ENCODE results near the gene SIDT1. TPM values are rescaled to one million over a fixed set of nuclear protein-coding genes. Genes with fewer than 3 reads are reported as not detected.

Gene SIDT1
- total and polyA plus RNA-seq, 5 donors from 2014 or later: 13.6 to 59.9 (median 18.0) TPM

DNA sequence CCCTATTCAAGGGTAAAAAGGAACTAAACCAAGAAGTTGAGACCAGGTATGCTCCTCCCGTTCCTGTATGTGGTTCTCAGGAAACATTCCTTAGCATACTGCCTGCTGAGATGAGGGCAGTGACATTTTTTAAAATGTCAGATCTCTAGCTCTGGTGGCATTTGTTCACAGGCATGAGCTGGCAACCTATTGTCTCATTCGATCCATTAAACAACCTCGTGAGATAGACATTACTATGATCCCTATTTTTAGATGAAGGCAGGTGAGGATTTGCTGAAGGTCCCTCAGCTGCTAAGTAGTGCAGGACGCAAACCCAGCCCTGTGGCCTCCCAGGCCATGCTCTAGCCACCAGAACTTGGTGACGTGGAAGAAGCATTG lies 74.9 kb downstream of the SIDT1 start:
- DNase-seq: no peak
- Histone ChIP-seq H3K4me3 (ENCODE audit: low read depth, low read length) (peak overlapping the region; percentile 65), H3K27ac (ENCODE audit: insufficient read depth, low read length, poor library complexity, severe bottlenecking) (peak overlapping the region; percentile 27), H3K27me3 (ENCODE audit: control insufficient read depth, insufficient read depth, low read length) (no peaks in the 10 kb centered on the region), H3K4me1 (ENCODE audit: control insufficient read depth, insufficient read depth, low read length, poor library complexity, severe bottlenecking) (peaks cover 20% of the 10 kb centered on the region), H3K36me3 (ENCODE audit: control insufficient read depth, insufficient read depth, low read length) (peaks cover 69% of the 10 kb centered on the region), H3K9me3 (ENCODE audit: control insufficient read depth in 2 of 2, low read length in 2 of 2) (no peaks in the 10 kb centered on the region)
- Mint-ChIP-seq H3K36me3 (peaks cover 60% of the 10 kb centered on the region), H3K9me3 (no peaks in the 10 kb centered on the region), H3K27ac (peak overlapping the region; percentile 70 to 86 (median 83)), H3K4me1 (peaks cover 13 to 32% (median 18%) of the 10 kb centered on the region in 4 donors), H3K4me3 (peak overlapping the region in 2 of 4 donors; percentile 60), H3K27me3 (no peaks in the 10 kb centered on the region)
- no peak for ATAC-seq (ENCODE audit: low read depth in 2 of 2)

DNA sequence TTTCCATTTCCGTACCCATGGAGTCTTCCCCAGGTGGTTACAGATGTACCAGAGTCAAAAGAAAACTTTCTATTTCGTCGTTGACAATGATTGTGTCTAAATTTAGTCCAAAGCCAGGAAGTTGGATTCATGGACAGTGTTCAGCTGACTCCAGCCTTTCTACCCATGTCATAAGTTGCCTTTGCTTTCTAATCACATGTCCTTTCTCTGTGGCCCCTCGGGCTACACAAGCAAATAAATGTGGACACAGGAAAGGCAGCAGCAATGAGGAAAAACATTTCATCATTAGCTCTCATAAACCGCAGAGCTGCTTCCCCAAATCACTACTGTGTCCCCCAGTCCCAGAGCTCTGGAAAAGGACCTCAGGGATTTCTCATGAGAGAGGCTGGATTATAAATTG lies 82.0 kb downstream of the SIDT1 start:
- H3K4me3 Mint-ChIP-seq: no peak overlapping the region
- no peaks in the 10 kb centered on the region for H3K9me3 ChIP-seq (ENCODE audit: control insufficient read depth in 2 of 2, low read length in 2 of 2)
- H3K27ac Mint-ChIP-seq: no peak overlapping the region
- peaks cover 74% of the 10 kb centered on the region for H3K36me3 ChIP-seq (ENCODE audit: control insufficient read depth, insufficient read depth, low read length)
- ATAC-seq (ENCODE audit: low read depth in 2 of 2) (no peak), DNase-seq (no peak)
- H3K27me3 ChIP-seq (ENCODE audit: control insufficient read depth, insufficient read depth, low read length): no peaks in the 10 kb centered on the region
- H3K4me1 ChIP-seq (ENCODE audit: control insufficient read depth, insufficient read depth, low read length, poor library complexity, severe bottlenecking): no peaks in the 10 kb centered on the region
- no peak overlapping the region for H3K27ac ChIP-seq (ENCODE audit: insufficient read depth, low read length, poor library complexity, severe bottlenecking)
- no peaks in the 10 kb centered on the region for H3K9me3 Mint-ChIP-seq
- H3K4me3 ChIP-seq (ENCODE audit: low read depth, low read length): no peak overlapping the region
- H3K4me1 Mint-ChIP-seq: peaks cover 0 to 1% (median 0%) of the 10 kb centered on the region in 4 donors
- H3K27me3 Mint-ChIP-seq: no peaks in the 10 kb centered on the region
- peaks cover 57% of the 10 kb centered on the region for H3K36me3 Mint-ChIP-seq

DNA sequence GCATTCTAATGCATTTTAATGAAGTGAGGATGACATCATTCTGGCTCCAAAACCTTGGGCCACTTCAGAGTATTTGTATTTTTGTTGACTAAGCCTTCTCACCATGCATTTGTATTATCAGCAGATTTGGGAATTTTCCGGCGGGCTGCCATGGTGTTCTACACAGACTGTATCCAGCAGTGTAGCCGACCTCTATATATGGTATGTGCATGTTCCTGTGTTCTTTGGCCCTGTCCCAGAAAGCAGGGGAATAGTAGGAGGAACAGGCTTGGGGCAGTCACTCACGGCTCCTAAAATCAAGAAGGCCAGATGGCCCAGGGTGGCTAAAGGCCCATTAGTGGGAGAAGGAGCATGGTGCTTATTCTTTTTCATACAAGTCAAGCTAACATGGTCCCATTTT lies 83.6 kb downstream of the SIDT1 start:
- Histone ChIP-seq H3K27me3 (ENCODE audit: control insufficient read depth, insufficient read depth, low read length) (no peaks in the 10 kb centered on the region), H3K4me3 (ENCODE audit: low read depth, low read length) (no peak overlapping the region), H3K4me1 (ENCODE audit: control insufficient read depth, insufficient read depth, low read length, poor library complexity, severe bottlenecking) (no peaks in the 10 kb centered on the region), H3K27ac (ENCODE audit: insufficient read depth, low read length, poor library complexity, severe bottlenecking) (no peak overlapping the region), H3K36me3 (ENCODE audit: control insufficient read depth, insufficient read depth, low read length) (peaks cover 77% of the 10 kb centered on the region), H3K9me3 (ENCODE audit: control insufficient read depth in 2 of 2, low read length in 2 of 2) (no peaks in the 10 kb centered on the region)
- Mint-ChIP-seq H3K27me3 (no peaks in the 10 kb centered on the region), H3K4me1 (no peaks in the 10 kb centered on the region), H3K36me3 (peaks cover 57% of the 10 kb centered on the region), H3K9me3 (no peaks in the 10 kb centered on the region), H3K27ac (no peak overlapping the region), H3K4me3 (no peak overlapping the region)
- DNase-seq (no peak), ATAC-seq (ENCODE audit: low read depth in 2 of 2) (no peak)

DNA sequence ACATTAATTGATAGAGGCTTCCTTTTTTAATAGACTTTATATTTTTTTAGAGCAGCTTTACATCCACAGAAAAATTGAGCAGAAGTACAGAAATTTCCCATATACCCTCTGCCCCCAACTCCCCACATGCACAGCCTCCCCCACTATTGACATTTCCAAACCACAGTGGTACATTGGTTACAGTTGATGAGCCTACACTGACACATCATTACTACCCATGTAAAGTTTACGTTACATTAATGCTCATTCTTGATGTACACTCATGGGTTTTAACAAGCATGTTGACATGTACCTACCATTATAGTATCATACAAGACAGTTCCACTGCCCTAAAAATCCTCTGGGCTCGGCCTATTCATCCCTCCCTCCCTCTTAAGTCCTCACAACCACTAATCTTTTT lies 85.4 kb downstream of the SIDT1 start:
- Histone ChIP-seq H3K4me1 (ENCODE audit: control insufficient read depth, insufficient read depth, low read length, poor library complexity, severe bottlenecking) (no peaks in the 10 kb centered on the region), H3K27ac (ENCODE audit: insufficient read depth, low read length, poor library complexity, severe bottlenecking) (no peak overlapping the region), H3K9me3 (ENCODE audit: control insufficient read depth in 2 of 2, low read length in 2 of 2) (no peaks in the 10 kb centered on the region), H3K4me3 (ENCODE audit: low read depth, low read length) (no peak overlapping the region), H3K36me3 (ENCODE audit: control insufficient read depth, insufficient read depth, low read length) (peaks cover 74% of the 10 kb centered on the region), H3K27me3 (ENCODE audit: control insufficient read depth, insufficient read depth, low read length) (no peaks in the 10 kb centered on the region)
- ATAC-seq (ENCODE audit: low read depth in 2 of 2): no peak
- Mint-ChIP-seq H3K27ac (no peak overlapping the region), H3K36me3 (peaks cover 43% of the 10 kb centered on the region), H3K4me1 (no peaks in the 10 kb centered on the region), H3K4me3 (no peak overlapping the region), H3K9me3 (no peaks in the 10 kb centered on the region), H3K27me3 (no peaks in the 10 kb centered on the region)
- DNase-seq: no peak

DNA sequence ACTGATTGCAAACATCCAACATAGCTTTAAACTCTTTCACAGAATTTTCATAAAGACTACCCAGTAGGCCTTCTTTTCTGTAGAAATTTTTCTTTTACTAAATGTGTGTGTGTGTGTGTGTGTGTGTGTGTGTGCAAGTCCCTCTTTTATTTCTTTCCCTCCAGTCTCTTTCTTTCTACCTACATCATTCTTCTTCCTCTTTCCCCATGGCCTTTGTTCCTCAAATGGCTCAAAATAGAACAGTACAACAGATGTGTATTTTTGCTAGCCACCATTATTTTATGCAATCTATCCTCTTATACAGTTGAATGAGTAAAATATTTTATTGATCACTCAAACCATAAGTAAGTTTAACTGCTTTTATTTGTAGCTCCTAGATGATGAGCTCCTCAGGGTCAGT lies 87.7 kb downstream of the SIDT1 start:
- Histone ChIP-seq H3K4me1 (ENCODE audit: control insufficient read depth, insufficient read depth, low read length, poor library complexity, severe bottlenecking) (no peaks in the 10 kb centered on the region), H3K36me3 (ENCODE audit: control insufficient read depth, insufficient read depth, low read length) (peaks cover 73% of the 10 kb centered on the region), H3K27ac (ENCODE audit: insufficient read depth, low read length, poor library complexity, severe bottlenecking) (no peak overlapping the region), H3K4me3 (ENCODE audit: low read depth, low read length) (no peak overlapping the region), H3K9me3 (ENCODE audit: control insufficient read depth in 2 of 2, low read length in 2 of 2) (no peaks in the 10 kb centered on the region), H3K27me3 (ENCODE audit: control insufficient read depth, insufficient read depth, low read length) (no peaks in the 10 kb centered on the region)
- ATAC-seq (ENCODE audit: low read depth in 2 of 2) (no peak), DNase-seq (no peak)
- Mint-ChIP-seq H3K27ac (peak overlapping the region in 2 of 3 donors; percentile 47 to 61), H3K4me1 (no peaks in the 10 kb centered on the region), H3K36me3 (peaks cover 46% of the 10 kb centered on the region), H3K4me3 (peak overlapping the region in 1 of 4 donors; percentile 74), H3K27me3 (no peaks in the 10 kb centered on the region), H3K9me3 (no peaks in the 10 kb centered on the region)

DNA sequence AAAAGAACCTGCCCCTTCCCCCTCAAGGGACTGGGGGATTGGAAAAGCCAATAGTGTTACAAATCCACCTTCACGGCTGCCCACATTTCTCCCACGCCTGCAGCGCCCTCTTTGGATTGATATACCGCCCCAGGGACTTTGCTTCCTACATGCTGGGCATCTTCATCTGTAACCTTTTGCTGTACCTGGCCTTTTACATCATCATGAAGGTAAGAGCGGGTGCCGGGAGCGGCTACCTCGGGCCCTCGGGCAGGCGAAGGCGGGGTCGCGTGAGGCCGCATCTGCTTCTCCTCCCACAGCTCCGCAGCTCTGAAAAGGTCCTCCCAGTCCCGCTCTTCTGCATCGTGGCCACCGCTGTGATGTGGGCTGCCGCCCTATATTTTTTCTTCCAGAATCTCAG lies 91.0 kb downstream of the SIDT1 start:
- no peak overlapping the region for H3K27ac Mint-ChIP-seq
- no peaks in the 10 kb centered on the region for H3K9me3 ChIP-seq (ENCODE audit: control insufficient read depth in 2 of 2, low read length in 2 of 2)
- no peak overlapping the region for H3K27ac ChIP-seq (ENCODE audit: insufficient read depth, low read length, poor library complexity, severe bottlenecking)
- H3K27me3 Mint-ChIP-seq: no peaks in the 10 kb centered on the region
- peaks cover 57% of the 10 kb centered on the region for H3K36me3 Mint-ChIP-seq
- H3K9me3 Mint-ChIP-seq: no peaks in the 10 kb centered on the region
- no peaks in the 10 kb centered on the region for H3K4me1 ChIP-seq (ENCODE audit: control insufficient read depth, insufficient read depth, low read length, poor library complexity, severe bottlenecking)
- no peak overlapping the region for H3K4me3 Mint-ChIP-seq
- H3K4me1 Mint-ChIP-seq: peaks cover 0 to 20% (median 2%) of the 10 kb centered on the region in 4 donors
- DNase-seq (no peak), ATAC-seq (ENCODE audit: low read depth in 2 of 2) (no peak)
- H3K36me3 ChIP-seq (ENCODE audit: control insufficient read depth, insufficient read depth, low read length): peaks cover 80% of the 10 kb centered on the region
- no peak overlapping the region for H3K4me3 ChIP-seq (ENCODE audit: low read depth, low read length)
- H3K27me3 ChIP-seq (ENCODE audit: control insufficient read depth, insufficient read depth, low read length): no peaks in the 10 kb centered on the region

DNA sequence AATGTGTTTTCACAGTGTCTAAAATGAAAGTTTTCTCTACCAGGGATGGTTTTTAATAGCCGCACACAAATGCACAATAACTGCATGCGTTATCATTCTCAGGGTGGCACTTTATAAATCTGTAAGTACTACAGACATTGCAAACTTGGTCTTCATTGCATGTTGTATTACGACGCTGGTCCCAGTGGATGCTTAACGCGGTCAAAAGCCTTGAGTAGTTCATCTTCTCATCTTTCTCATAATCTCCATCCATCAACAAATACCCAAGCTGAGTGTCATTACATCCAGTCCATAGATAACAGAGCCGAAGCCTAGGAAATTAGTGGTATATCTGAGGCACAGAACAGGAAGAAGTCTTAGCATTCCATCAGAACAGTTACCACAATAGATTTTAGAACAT lies 91.5 kb downstream of the SIDT1 start:
- ATAC-seq (ENCODE audit: low read depth in 2 of 2) (no peak), DNase-seq (no peak)
- H3K27me3 Mint-ChIP-seq: no peaks in the 10 kb centered on the region
- H3K4me1 Mint-ChIP-seq: peaks cover 0 to 20% (median 2%) of the 10 kb centered on the region in 4 donors
- H3K36me3 ChIP-seq (ENCODE audit: control insufficient read depth, insufficient read depth, low read length): peaks cover 83% of the 10 kb centered on the region
- H3K4me3 Mint-ChIP-seq: no peak overlapping the region
- no peaks in the 10 kb centered on the region for H3K9me3 ChIP-seq (ENCODE audit: control insufficient read depth in 2 of 2, low read length in 2 of 2)
- H3K27ac Mint-ChIP-seq: no peak overlapping the region
- H3K36me3 Mint-ChIP-seq: peaks cover 60% of the 10 kb centered on the region
- no peaks in the 10 kb centered on the region for H3K4me1 ChIP-seq (ENCODE audit: control insufficient read depth, insufficient read depth, low read length, poor library complexity, severe bottlenecking)
- no peaks in the 10 kb centered on the region for H3K9me3 Mint-ChIP-seq
- H3K27ac ChIP-seq (ENCODE audit: insufficient read depth, low read length, poor library complexity, severe bottlenecking): no peak overlapping the region
- H3K27me3 ChIP-seq (ENCODE audit: control insufficient read depth, insufficient read depth, low read length): no peaks in the 10 kb centered on the region
- H3K4me3 ChIP-seq (ENCODE audit: low read depth, low read length): no peak overlapping the region

DNA sequence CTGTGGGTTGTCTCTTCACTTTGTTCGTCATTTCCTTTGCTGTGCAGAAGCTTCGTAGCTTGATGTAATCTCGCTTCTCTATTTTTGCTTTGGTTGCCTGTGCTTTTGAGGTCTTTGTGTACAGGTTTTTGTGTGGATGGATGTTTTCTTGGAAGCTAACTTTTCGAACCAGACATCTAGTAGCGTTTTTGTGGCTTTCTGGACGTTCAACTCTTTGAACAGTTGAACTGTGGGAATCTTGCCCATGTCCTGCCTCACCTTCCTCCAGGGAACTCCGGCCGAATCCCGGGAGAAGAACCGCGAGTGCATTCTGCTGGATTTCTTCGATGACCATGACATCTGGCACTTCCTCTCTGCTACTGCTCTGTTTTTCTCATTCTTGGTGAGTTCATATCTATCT lies 93.5 kb downstream of the SIDT1 start:
- Mint-ChIP-seq H3K36me3 (peaks cover 60% of the 10 kb centered on the region), H3K4me3 (no peak overlapping the region), H3K9me3 (no peaks in the 10 kb centered on the region), H3K27me3 (no peaks in the 10 kb centered on the region), H3K4me1 (peaks cover 0 to 20% (median 6%) of the 10 kb centered on the region in 4 donors), H3K27ac (peak overlapping the region in 1 of 3 donors; percentile 63)
- DNase-seq (no peak), ATAC-seq (ENCODE audit: low read depth in 2 of 2) (no peak)
- H3K27me3 ChIP-seq (ENCODE audit: control insufficient read depth, insufficient read depth, low read length): no peaks in the 10 kb centered on the region
- peaks cover 81% of the 10 kb centered on the region for H3K36me3 ChIP-seq (ENCODE audit: control insufficient read depth, insufficient read depth, low read length)
- no peak overlapping the region for H3K4me3 ChIP-seq (ENCODE audit: low read depth, low read length)
- no peak overlapping the region for H3K27ac ChIP-seq (ENCODE audit: insufficient read depth, low read length, poor library complexity, severe bottlenecking)
- H3K9me3 ChIP-seq (ENCODE audit: control insufficient read depth in 2 of 2, low read length in 2 of 2): no peaks in the 10 kb centered on the region
- H3K4me1 ChIP-seq (ENCODE audit: control insufficient read depth, insufficient read depth, low read length, poor library complexity, severe bottlenecking): no peaks in the 10 kb centered on the region
